Inferior parietal cortex (tissue), 1 donor: ENCODE data around the gene RBP3.

Experiments
- DNase-seq: peaks from one replicate; pipeline ENCODE4 v3.0.0-alpha.2; 2016; ENCODE audit errors: extremely low spot score

Gene RBP3

GRCh38 chr10:47357911-47358310, 9.7 kb downstream of the RBP3 start:
- DNase-seq: no peak

GRCh38 chr10:47358457-47358856, 10.3 kb downstream of the RBP3 start:
- DNase-seq: no peak

- DNase-seq: no peak
These were observed 10.9 kb downstream of the RBP3 start for GRCh38 chr10:47359101-47359500.

GRCh38 chr10:47359626-47360418, 11.7 kb downstream of the RBP3 start:
- no peak for DNase-seq

GRCh38 chr10:47360419-47361040, 12.4 kb downstream of the RBP3 start:
- no peak for DNase-seq

GRCh38 chr10:47361293-47361692, 13.1 kb downstream of the RBP3 start:
- no peak for DNase-seq

GRCh38 chr10:47362199-47362598, 14.0 kb downstream of the RBP3 start:
- no peak for DNase-seq

- no peak for DNase-seq
These were observed 15.6 kb downstream of the RBP3 start for GRCh38 chr10:47363781-47364180.

- DNase-seq: no peak
These were observed 16.2 kb downstream of the RBP3 start for GRCh38 chr10:47364366-47364765.

GRCh38 chr10:47364911-47365310, 16.7 kb downstream of the RBP3 start:
- no peak for DNase-seq

GRCh38 chr10:47365431-47366180, 17.4 kb downstream of the RBP3 start:
- no peak for DNase-seq

GRCh38 chr10:47366181-47366631, 18.0 kb downstream of the RBP3 start:
- DNase-seq: no peak

- no peak for DNase-seq
These were observed 18.7 kb downstream of the RBP3 start for GRCh38 chr10:47366731-47367460.

- DNase-seq: no peak
These were observed 19.5 kb downstream of the RBP3 start for GRCh38 chr10:47367646-47368045.

- no peak for DNase-seq
These were observed 20.4 kb downstream of the RBP3 start for GRCh38 chr10:47368431-47369180.

GRCh38 chr10:47369251-47369894, 21.2 kb downstream of the RBP3 start:
- no peak for DNase-seq

- no peak for DNase-seq
These were observed 22.0 kb downstream of the RBP3 start for GRCh38 chr10:47370015-47370767.

- no peak for DNase-seq
These were observed 22.7 kb downstream of the RBP3 start for GRCh38 chr10:47370878-47371277.

- no peak for DNase-seq
These were observed 23.7 kb downstream of the RBP3 start for GRCh38 chr10:47371629-47372485.
